Measurements from ENCODE around the gene ZNF532. TPM values are rescaled to one million over a fixed set of nuclear protein-coding genes. Genes with fewer than 3 reads are reported as not detected.

The ZNF532 gene
- total RNA-seq, 2 donors from 2014 or later = 133 to 211 TPM

DNA sequence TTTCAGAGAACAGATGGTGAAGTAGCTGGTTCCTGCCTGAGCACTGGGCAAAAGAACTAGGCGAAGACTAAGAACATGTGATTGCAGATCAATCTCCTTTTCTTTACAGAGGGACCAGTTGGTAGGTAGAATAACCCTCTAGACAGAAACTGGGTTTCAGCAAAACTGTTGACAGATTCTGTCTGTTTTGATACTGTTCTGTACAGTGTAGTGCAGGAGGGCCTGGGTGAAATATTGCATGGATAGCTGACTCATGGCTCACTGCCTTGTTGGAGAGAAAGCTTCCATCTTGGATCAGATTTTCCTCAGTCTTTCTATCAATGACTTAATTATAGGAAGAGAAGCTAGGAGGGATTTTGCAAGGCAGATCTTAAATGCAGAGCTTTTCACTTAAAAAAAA, 95.8 kb downstream of the ZNF532 start:
- DNase-seq (ENCODE audit: low spot score) (no peak), ATAC-seq (ENCODE audit: insufficient number of reproducible peaks, low FRiP score, low read depth) (no peak)
- Histone ChIP-seq H3K9me3 (no peaks in the 10 kb centered on the region), H3K27ac (peak overlapping the region; percentile 6 to 45), H3K4me1 (ENCODE audit: control insufficient read depth in 1 of 2, low read depth in 2 of 2) (peaks cover 7 to 37% of the 10 kb centered on the region in 2 donors), H3K27me3 (replicated peaks; ENCODE audit: insufficient read depth) (no peaks in the 10 kb centered on the region), H3K36me3 (no peaks in the 10 kb centered on the region), H3K4me3 (no peak overlapping the region)
- no peak for TF ChIP-seq CTCF (IDR thresholded peaks at IDR 0.05)

DNA sequence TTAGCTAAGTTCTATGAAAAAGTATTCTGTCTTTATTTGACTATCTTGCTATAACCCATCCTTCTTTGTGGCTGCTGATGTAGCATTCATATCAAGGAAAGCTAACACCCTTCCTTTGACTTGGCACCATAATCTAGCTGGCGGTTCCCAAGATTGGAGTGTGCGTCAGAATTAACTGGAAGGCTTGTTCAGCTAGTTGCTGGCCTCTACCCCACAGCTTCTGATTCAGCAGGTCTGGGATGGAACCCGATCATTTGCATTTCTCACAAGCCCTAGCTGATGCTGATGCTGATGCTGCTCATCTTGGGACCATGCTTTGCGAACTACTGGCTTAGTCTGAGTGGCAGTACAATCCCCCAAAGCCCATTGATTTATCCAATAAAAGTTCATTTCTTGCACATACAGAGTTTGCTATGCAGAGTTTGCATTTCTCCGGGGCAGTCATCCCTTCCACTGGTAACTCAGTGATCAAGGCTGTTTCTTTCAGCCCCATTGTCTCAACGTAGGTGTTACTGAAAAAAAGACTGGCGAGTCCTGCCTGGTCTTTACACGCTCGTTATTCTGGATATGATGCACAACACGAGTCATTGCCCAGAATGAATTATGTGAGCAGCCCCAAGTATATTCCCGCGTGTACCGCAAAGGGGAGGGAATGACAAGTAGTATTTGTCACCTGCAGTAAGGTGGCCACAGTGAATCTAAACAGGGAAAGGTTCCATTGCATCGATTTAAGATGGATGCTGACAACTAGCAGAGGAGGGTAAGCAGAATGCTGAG, 96.5 kb downstream of the ZNF532 start:
- ATAC-seq (ENCODE audit: insufficient number of reproducible peaks, low FRiP score, low read depth) = peak; percentile 48
- H3K9me3 ChIP-seq = no peaks in the 10 kb centered on the region
- TF ChIP-seq CTCF (IDR thresholded peaks at IDR 0.05) = no peak
- H3K27me3 ChIP-seq (replicated peaks; ENCODE audit: insufficient read depth) = no peaks in the 10 kb centered on the region
- DNase-seq (ENCODE audit: low spot score) = peak; percentile 38
- peaks cover 13 to 40% of the 10 kb centered on the region in 2 donors for H3K4me1 ChIP-seq (ENCODE audit: control insufficient read depth in 1 of 2, low read depth in 2 of 2)
- H3K4me3 ChIP-seq = no peak overlapping the region
- H3K27ac ChIP-seq = peak overlapping the region; percentile 6 to 45
- no peaks in the 10 kb centered on the region for H3K36me3 ChIP-seq

DNA sequence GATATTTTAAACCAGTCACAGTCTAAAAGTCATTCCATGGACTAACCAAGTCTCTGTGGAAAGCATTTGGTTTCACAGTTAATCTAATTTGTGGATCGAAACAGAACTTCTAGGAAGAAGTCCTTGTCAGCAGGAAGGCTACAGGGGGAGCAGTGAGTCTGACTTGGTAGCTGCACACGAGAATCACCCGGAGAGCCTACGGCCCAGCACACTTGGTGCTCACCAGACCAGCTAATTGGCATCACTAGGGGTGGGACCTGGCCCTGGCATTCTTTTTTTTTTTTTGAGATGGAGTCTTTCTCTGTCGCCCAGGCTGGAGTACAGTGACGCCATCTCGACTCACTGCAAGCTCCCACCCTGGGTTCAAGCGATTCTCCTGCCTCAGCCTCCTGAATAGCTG, 97.7 kb downstream of the ZNF532 start:
- Histone ChIP-seq H3K36me3 (no peaks in the 10 kb centered on the region), H3K27me3 (replicated peaks; ENCODE audit: insufficient read depth) (no peaks in the 10 kb centered on the region), H3K4me1 (ENCODE audit: control insufficient read depth in 1 of 2, low read depth in 2 of 2) (peaks cover 18 to 51% of the 10 kb centered on the region in 2 donors), H3K9me3 (no peaks in the 10 kb centered on the region), H3K4me3 (no peak overlapping the region), H3K27ac (no peak overlapping the region)
- ATAC-seq (ENCODE audit: insufficient number of reproducible peaks, low FRiP score, low read depth) (no peak), DNase-seq (ENCODE audit: low spot score) (no peak)
- TF ChIP-seq CTCF (IDR thresholded peaks at IDR 0.05) = no peak

- peaks cover 23 to 64% of the 10 kb centered on the region in 2 donors for H3K4me1 ChIP-seq (ENCODE audit: control insufficient read depth in 1 of 2, low read depth in 2 of 2)
- peak overlapping the region; percentile 3 for H3K4me3 ChIP-seq
- ATAC-seq (ENCODE audit: insufficient number of reproducible peaks, low FRiP score, low read depth) = no peak
- H3K27me3 ChIP-seq (replicated peaks; ENCODE audit: insufficient read depth) = no peaks in the 10 kb centered on the region
- peak overlapping the region; percentile 76 for H3K27ac ChIP-seq
- no peak for TF ChIP-seq CTCF (IDR thresholded peaks at IDR 0.05)
- no peaks in the 10 kb centered on the region for H3K36me3 ChIP-seq
- no peak for DNase-seq (ENCODE audit: low spot score)
- H3K9me3 ChIP-seq = no peaks in the 10 kb centered on the region
Observed at GRCh38 chr18:58965291-58966004, 100.8 kb downstream of the ZNF532 start.

DNA sequence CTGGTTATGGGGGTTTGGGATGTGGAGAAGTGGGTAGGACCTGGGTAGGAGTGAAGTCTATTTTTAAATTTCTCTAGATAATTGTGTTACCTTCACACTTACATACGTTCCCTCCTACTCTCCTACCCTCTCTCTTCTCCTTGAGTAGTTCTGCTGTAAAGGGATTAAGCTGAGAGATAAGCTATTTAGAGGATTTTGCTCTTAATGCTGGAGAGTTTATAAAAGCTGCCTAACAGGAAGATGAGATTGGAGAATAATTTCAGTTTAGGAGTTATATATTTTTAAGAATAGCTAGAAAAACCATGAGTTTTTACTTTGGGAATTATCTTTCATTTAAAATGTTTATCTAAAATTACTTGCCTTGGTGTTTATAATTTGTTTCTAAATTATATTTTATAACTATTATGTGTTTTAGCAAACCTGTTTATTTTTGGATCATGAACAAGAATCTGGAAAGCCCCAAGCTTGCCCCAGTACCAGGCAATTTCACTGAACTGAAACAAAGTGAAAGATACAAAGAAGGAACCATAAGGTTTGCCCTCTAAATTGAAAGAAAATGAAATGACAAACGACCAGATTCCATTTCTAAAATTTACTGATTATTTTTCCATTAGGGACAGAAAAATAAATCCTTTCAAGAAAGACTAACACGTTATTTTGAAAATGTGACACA, 101.5 kb downstream of the ZNF532 start:
- peak overlapping the region; percentile 3 for H3K4me3 ChIP-seq
- H3K36me3 ChIP-seq = no peaks in the 10 kb centered on the region
- peaks cover 23 to 57% of the 10 kb centered on the region in 2 donors for H3K4me1 ChIP-seq (ENCODE audit: control insufficient read depth in 1 of 2, low read depth in 2 of 2)
- no peak for TF ChIP-seq CTCF (IDR thresholded peaks at IDR 0.05)
- DNase-seq (ENCODE audit: low spot score) = no peak
- no peaks in the 10 kb centered on the region for H3K27me3 ChIP-seq (replicated peaks; ENCODE audit: insufficient read depth)
- peak overlapping the region; percentile 76 for H3K27ac ChIP-seq
- H3K9me3 ChIP-seq = no peaks in the 10 kb centered on the region
- ATAC-seq (ENCODE audit: insufficient number of reproducible peaks, low FRiP score, low read depth) = no peak
